Activated naive CD8-positive, alpha-beta T cell (primary cell): ENCODE measurements around the gene NGFR.

Experiments
- H3K27ac Mint-ChIP-seq: one replicate; pipeline ENCODE4 v1.8.0; 2021; ENCODE audit warnings: mixed read lengths
- H3K27me3 Mint-ChIP-seq: one replicate; pipeline ENCODE4 v1.8.0; 2021; ENCODE audit warnings: mixed read lengths
- H3K36me3 Mint-ChIP-seq: one replicate; pipeline ENCODE4 v1.8.0; 2021; ENCODE audit warnings: mixed read lengths
- H3K4me1 Mint-ChIP-seq: one replicate; pipeline ENCODE4 v1.8.0; 2021; ENCODE audit warnings: low read depth, mixed read lengths
- H3K4me3 Mint-ChIP-seq: one replicate; pipeline ENCODE4 v1.8.0; 2021; ENCODE audit warnings: mild to moderate bottlenecking, mixed read lengths
- H3K9me3 Mint-ChIP-seq: one replicate; pipeline ENCODE4 v1.8.0; 2021; ENCODE audit warnings: low read depth, mixed read lengths

Gene NGFR

GRCh38 chr17:49461580-49461979, 33.5 kb upstream of the NGFR start:
- Mint-ChIP-seq H3K27me3 (peaks cover 27% of the 10 kb centered on the region), H3K27ac (no peak overlapping the region), H3K9me3 (peaks cover 3% of the 10 kb centered on the region), H3K4me3 (no peak overlapping the region), H3K4me1 (no peaks in the 10 kb centered on the region), H3K36me3 (peaks cover 5% of the 10 kb centered on the region)

- Mint-ChIP-seq H3K27me3 (peaks cover 34% of the 10 kb centered on the region), H3K36me3 (peaks cover 3% of the 10 kb centered on the region), H3K4me3 (no peak overlapping the region), H3K9me3 (peaks cover 3% of the 10 kb centered on the region), H3K27ac (no peak overlapping the region), H3K4me1 (no peaks in the 10 kb centered on the region)
Measured at GRCh38 chr17:49464049-49464448, 31.0 kb upstream of the NGFR start.

GRCh38 chr17:49465331-49465903, 29.7 kb upstream of the NGFR start:
- Mint-ChIP-seq H3K4me3 (no peak overlapping the region), H3K9me3 (peaks cover 3% of the 10 kb centered on the region), H3K36me3 (peaks cover 3% of the 10 kb centered on the region), H3K27me3 (peaks cover 36% of the 10 kb centered on the region), H3K4me1 (peaks cover 5% of the 10 kb centered on the region), H3K27ac (no peak overlapping the region)

GRCh38 chr17:49466436-49466835, 28.7 kb upstream of the NGFR start:
- peaks cover 3% of the 10 kb centered on the region for H3K9me3 Mint-ChIP-seq
- peaks cover 3% of the 10 kb centered on the region for H3K36me3 Mint-ChIP-seq
- no peak overlapping the region for H3K4me3 Mint-ChIP-seq
- peaks cover 41% of the 10 kb centered on the region for H3K27me3 Mint-ChIP-seq
- H3K27ac Mint-ChIP-seq, result no peak overlapping the region
- H3K4me1 Mint-ChIP-seq, result peaks cover 10% of the 10 kb centered on the region

GRCh38 chr17:49467175-49467574, 27.9 kb upstream of the NGFR start:
- Mint-ChIP-seq H3K36me3 (peaks cover 3% of the 10 kb centered on the region), H3K4me1 (peaks cover 10% of the 10 kb centered on the region), H3K27ac (no peak overlapping the region), H3K27me3 (peaks cover 48% of the 10 kb centered on the region), H3K4me3 (no peak overlapping the region), H3K9me3 (peaks cover 3% of the 10 kb centered on the region)

GRCh38 chr17:49468811-49469385, 26.2 kb upstream of the NGFR start:
- H3K36me3 Mint-ChIP-seq, result peaks cover 3% of the 10 kb centered on the region
- peaks cover 40% of the 10 kb centered on the region for H3K27me3 Mint-ChIP-seq
- H3K9me3 Mint-ChIP-seq, result peaks cover 3% of the 10 kb centered on the region
- H3K4me3 Mint-ChIP-seq, result no peak overlapping the region
- peaks cover 10% of the 10 kb centered on the region for H3K4me1 Mint-ChIP-seq
- H3K27ac Mint-ChIP-seq, result no peak overlapping the region

GRCh38 chr17:49469831-49470810, 25.0 kb upstream of the NGFR start:
- H3K9me3 Mint-ChIP-seq, result no peaks in the 10 kb centered on the region

GRCh38 chr17:49471089-49471683, 23.9 kb upstream of the NGFR start:
- peaks cover 5% of the 10 kb centered on the region for H3K36me3 Mint-ChIP-seq
- H3K27me3 Mint-ChIP-seq, result peaks cover 46% of the 10 kb centered on the region
- no peak overlapping the region for H3K27ac Mint-ChIP-seq

More at GRCh38 chr17:49469831-49470810, 25.0 kb upstream of the NGFR start:
- peaks cover 10% of the 10 kb centered on the region for H3K4me1 Mint-ChIP-seq
- peak overlapping the region; percentile 41 for H3K4me3 Mint-ChIP-seq
- H3K27me3 Mint-ChIP-seq, result peaks cover 45% of the 10 kb centered on the region
- H3K36me3 Mint-ChIP-seq, result no peaks in the 10 kb centered on the region
- H3K27ac Mint-ChIP-seq, result no peak overlapping the region

GRCh38 chr17:49471769-49472168, 23.3 kb upstream of the NGFR start:
- peaks cover 5% of the 10 kb centered on the region for H3K36me3 Mint-ChIP-seq
- peaks cover 10% of the 10 kb centered on the region for H3K4me1 Mint-ChIP-seq
- no peak overlapping the region for H3K27ac Mint-ChIP-seq
- H3K4me3 Mint-ChIP-seq, result no peak overlapping the region
- H3K27me3 Mint-ChIP-seq, result peaks cover 47% of the 10 kb centered on the region
- H3K9me3 Mint-ChIP-seq, result no peaks in the 10 kb centered on the region

More at GRCh38 chr17:49471089-49471683, 23.9 kb upstream of the NGFR start:
- Mint-ChIP-seq H3K9me3 (no peaks in the 10 kb centered on the region), H3K4me1 (peaks cover 10% of the 10 kb centered on the region), H3K4me3 (no peak overlapping the region)

GRCh38 chr17:49472527-49472926, 22.6 kb upstream of the NGFR start:
- Mint-ChIP-seq H3K27me3 (peaks cover 41% of the 10 kb centered on the region), H3K27ac (no peak overlapping the region), H3K4me3 (no peak overlapping the region), H3K4me1 (peaks cover 10% of the 10 kb centered on the region), H3K36me3 (peaks cover 5% of the 10 kb centered on the region), H3K9me3 (no peaks in the 10 kb centered on the region)

GRCh38 chr17:49473900-49474751, 21.0 kb upstream of the NGFR start:
- Mint-ChIP-seq H3K36me3 (peaks cover 5% of the 10 kb centered on the region), H3K4me3 (no peak overlapping the region), H3K27ac (no peak overlapping the region), H3K9me3 (no peaks in the 10 kb centered on the region), H3K27me3 (peaks cover 35% of the 10 kb centered on the region), H3K4me1 (peaks cover 10% of the 10 kb centered on the region)

GRCh38 chr17:49477709-49478108, 17.4 kb upstream of the NGFR start:
- no peak overlapping the region for H3K4me3 Mint-ChIP-seq
- H3K9me3 Mint-ChIP-seq, result no peaks in the 10 kb centered on the region
- H3K4me1 Mint-ChIP-seq, result no peaks in the 10 kb centered on the region
- H3K36me3 Mint-ChIP-seq, result peaks cover 5% of the 10 kb centered on the region
- peaks cover 23% of the 10 kb centered on the region for H3K27me3 Mint-ChIP-seq
- H3K27ac Mint-ChIP-seq, result no peak overlapping the region

GRCh38 chr17:49480836-49481615, 14.1 kb upstream of the NGFR start:
- Mint-ChIP-seq H3K36me3 (peaks cover 1% of the 10 kb centered on the region), H3K4me3 (no peak overlapping the region)

More at GRCh38 chr17:49480836-49481615, 14.1 kb upstream of the NGFR start:
- peaks cover 1% of the 10 kb centered on the region for H3K4me1 Mint-ChIP-seq
- H3K27ac Mint-ChIP-seq, result no peak overlapping the region
- no peaks in the 10 kb centered on the region for H3K9me3 Mint-ChIP-seq
- H3K27me3 Mint-ChIP-seq, result peaks cover 17% of the 10 kb centered on the region
